ENCODE measurements around the gene NTRK3.

NTRK3 gene

GRCh38 chr15:88004399-88004798 lies 252.1 kb downstream of the NTRK3 start:
- no peak for DNase-seq (ENCODE audit: low read depth in 1 of 2, low spot score in 1 of 2)

DNA sequence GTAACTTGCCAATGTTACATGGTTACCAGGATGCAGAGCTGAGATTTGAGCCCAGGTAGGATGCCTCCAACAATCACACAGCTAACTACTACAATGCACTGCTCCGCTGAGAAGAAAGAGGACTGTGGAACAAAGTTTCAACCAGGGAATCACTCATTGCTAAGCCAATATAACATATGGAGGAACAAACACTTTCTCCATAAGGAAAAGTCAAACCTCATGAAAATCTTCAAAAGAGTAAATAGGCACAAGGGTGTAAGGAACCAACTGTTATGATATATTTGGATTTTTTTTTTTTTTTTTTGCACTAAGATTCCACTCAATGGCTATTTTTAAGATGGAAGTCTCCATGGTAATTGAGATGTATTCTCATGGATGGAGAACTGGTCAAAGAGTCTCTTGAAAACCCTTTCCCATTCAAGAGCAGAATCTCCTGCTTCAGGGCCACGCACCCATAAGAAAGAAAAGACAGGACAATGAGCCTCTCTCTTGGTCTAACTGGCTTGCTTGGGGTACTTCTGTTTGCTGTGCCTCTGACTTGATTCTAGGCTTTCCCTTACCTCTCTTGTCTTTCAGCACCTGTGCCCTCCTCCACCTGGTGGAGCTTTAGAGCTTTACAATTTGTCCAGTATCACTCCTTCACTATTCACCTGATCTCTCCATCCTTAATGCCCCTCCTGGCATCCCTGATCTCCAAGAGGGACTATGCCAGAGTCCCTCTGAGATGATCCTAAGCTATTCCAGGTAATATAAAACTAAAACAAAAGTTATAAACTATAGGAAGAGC lies 252.8 kb downstream of the NTRK3 start:
- DNase-seq (ENCODE audit: low read depth in 1 of 2, low spot score in 1 of 2), result no peak

DNA sequence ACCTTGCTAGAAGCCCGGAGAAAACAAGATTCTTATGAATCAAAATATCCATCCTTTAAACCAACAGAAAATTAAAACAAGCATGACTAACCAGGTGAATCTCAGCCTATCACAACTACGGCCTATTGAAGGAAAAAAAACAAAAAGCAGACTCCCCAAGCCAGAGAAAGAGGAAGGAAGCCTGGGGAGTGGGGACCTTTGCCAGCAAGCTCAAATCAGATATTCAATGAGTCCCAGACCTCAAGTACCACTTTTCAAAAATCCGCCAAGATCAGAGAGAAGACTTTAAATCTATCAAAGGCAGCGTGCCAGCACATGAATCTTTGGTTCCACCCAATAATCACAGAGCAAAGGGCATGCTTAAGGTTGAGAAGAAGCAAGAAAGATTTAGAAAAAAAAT lies 253.8 kb downstream of the NTRK3 start:
- DNase-seq (ENCODE audit: low read depth in 1 of 2, low spot score in 1 of 2), result no peak

GRCh38 chr15:87998630-87999029 lies 257.9 kb downstream of the NTRK3 start:
- no peak for DNase-seq (ENCODE audit: low read depth in 1 of 2, low spot score in 1 of 2)

- no peak for DNase-seq (ENCODE audit: low read depth in 1 of 2, low spot score in 1 of 2)
Measured at GRCh38 chr15:87986776-87987175, 269.8 kb downstream of the NTRK3 start.

- DNase-seq (ENCODE audit: low read depth in 1 of 2, low spot score in 1 of 2), result no peak
Measured at GRCh38 chr15:87985451-87985850, 271.1 kb downstream of the NTRK3 start.

DNA sequence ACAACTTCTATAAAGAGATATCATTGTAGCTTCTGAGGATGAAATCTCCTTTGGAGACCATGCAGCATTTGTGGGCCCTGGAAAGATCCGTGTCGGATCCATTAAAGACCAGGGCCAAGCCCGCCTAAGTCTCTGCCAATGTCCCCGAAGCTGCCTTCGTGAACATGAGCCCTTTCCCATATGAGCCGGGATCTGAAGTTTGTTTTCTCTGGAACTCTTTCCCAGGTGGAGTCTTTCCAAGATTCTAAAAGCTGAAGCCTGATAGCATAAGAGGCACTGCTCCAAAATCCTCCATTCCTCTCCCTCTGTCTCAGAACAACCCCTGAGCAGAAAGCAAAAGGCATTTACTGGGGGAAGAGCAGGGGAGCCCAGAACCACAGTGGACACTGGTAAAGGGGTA lies 274.6 kb downstream of the NTRK3 start:
- DNase-seq (ENCODE audit: low read depth in 1 of 2, low spot score in 1 of 2), result no peak

- no peak for DNase-seq (ENCODE audit: low read depth in 1 of 2, low spot score in 1 of 2)
Measured at GRCh38 chr15:87977907-87978306, 278.6 kb downstream of the NTRK3 start.

DNA sequence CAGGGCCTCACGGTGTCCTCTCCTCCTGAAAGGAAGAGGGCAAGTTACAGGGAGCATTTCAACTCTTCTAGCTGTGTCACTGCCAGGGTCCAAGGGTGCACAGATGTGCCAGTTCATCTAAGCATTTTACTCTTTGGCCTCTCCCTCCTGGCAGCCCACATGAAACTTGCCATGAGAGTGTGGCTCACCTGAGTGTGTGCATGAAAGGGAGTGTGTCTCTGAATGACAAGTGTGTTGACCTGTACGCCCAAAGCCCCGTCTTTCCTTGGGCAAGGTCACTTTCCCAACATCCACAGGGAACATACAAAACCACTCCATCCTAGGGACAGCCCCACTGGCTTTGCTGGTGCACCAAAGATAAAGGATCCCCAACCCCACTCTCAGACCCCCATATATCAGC lies 280.0 kb downstream of the NTRK3 start:
- no peak for DNase-seq (ENCODE audit: low read depth in 1 of 2, low spot score in 1 of 2)

DNA sequence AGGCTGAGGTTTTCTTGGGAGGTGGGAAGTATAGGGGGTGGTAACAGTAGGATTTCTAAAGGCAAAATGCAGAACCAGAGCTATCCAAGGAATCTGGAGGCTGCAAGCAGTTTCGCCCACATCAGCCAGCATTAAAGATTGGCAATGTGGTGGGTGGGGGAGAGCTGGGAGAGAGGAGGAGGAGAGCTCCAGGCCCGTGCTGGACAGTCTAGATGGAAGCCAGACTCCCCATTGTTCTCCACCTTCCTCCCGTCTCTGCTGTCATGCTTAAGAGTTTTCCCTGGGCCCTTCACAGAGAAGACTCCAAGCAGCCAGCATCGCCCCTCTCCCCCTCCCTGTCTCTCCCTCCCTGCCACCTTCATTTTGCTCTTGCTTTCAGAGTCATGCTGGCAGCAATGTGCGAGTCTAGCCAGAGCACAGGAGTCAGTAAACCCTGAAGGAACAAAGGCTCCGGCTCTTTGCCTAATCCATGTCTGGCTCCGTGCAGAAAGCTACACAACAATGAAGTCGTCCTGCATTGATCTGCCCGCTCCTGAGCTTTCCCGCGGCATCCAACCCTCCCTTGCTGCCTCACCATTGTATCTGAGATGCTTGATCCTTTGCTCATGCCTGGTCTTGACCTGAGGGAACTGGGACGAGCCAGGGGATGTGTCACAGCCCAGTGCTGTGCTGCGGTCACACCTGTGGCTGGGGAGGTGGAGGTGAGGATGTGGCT lies 282.9 kb downstream of the NTRK3 start:
- DNase-seq (ENCODE audit: low read depth in 1 of 2, low spot score in 1 of 2), result no peak

DNA sequence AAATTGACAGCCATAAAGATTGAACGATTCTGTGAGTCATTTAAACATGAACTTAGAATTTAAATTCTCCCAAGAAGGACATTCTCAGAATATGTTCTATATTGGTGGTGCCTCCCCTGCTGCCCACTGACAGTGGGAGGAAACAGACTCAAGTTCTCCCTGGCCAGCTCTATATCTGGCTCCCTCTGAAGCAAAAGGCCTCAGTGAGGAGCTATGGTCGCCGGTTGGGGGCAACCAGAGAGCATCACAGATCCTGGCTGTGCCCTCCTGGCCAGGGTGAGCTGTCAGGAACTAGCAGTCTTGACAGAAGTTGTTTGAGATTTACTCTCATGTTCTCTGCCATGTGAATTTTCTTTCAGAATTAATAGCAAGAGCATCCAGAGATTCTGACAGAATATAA lies 285.5 kb downstream of the NTRK3 start:
- no peak for DNase-seq (ENCODE audit: low read depth in 1 of 2, low spot score in 1 of 2)

- no peak for DNase-seq (ENCODE audit: low read depth in 1 of 2, low spot score in 1 of 2)
Measured at GRCh38 chr15:87967951-87968350, 288.6 kb downstream of the NTRK3 start.

DNA sequence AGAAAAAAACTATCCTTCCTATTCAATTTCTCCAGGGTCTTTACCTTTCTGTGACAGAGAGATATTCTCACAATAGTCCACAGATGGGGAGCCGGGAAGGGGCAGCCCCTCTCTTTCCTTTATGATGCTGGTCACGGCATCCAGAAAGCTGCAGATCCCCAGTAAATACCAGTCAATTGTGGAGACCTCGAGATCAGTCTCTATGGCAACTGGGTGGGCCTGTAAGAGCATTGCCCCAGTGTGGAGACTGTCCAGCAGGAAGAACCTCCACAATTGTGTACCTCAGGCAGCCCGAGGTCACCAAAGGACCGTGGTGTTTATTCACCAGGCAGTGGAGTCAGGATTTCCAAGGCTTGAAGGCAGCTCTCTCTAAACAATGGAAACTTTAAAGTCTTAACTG lies 291.2 kb downstream of the NTRK3 start:
- no peak for DNase-seq (ENCODE audit: low read depth in 1 of 2, low spot score in 1 of 2)

DNA sequence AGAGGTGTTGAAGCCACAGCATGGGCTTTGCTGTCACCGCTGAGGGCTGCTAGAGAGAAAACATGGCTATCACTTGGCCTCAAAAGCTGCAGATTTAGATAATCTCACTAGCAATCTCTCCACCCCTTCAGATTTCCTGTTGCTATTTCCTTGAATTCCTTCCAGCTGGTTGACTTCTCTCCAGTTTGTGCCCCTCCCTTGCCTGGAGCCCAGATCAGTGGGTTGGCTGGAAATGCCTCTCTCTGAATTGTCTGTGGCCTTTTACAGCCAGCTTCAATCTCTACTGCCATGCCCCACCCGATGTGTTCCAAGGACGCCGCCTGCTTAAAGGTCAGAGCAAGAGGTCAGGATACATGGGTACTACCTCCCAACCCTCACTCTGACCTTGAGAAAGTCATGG lies 294.1 kb downstream of the NTRK3 start:
- DNase-seq (ENCODE audit: low read depth in 1 of 2, low spot score in 1 of 2), result no peak

GRCh38 chr15:87961851-87962420 lies 294.6 kb downstream of the NTRK3 start:
- DNase-seq (ENCODE audit: low read depth in 1 of 2, low spot score in 1 of 2), result no peak

- no peak for DNase-seq (ENCODE audit: low read depth in 1 of 2, low spot score in 1 of 2)
Measured at GRCh38 chr15:87959662-87960061, 296.9 kb downstream of the NTRK3 start.

DNA sequence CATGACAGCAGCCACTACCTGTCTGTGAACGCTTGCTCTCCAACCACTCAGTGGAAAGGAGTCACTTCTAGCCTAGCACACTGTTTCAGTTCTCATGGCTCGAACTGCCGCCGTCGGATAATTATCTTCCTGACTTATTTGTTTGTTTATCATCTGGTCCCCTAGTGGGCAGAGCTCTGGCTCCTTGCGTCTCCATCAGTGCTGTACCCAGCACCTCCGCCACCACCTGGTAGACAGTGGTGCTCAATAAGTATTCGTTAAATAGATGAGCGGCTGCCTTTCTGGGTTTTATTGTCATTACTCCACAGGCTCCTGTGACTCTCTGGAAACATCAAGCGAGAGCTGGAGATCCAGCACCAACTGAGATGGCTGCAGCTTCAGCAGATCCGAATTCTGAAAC lies 297.5 kb downstream of the NTRK3 start:
- no peak for DNase-seq (ENCODE audit: low read depth in 1 of 2, low spot score in 1 of 2)

- DNase-seq (ENCODE audit: low read depth in 1 of 2, low spot score in 1 of 2), result no peak
Measured at GRCh38 chr15:87955284-87955909, 301.1 kb downstream of the NTRK3 start.

DNA sequence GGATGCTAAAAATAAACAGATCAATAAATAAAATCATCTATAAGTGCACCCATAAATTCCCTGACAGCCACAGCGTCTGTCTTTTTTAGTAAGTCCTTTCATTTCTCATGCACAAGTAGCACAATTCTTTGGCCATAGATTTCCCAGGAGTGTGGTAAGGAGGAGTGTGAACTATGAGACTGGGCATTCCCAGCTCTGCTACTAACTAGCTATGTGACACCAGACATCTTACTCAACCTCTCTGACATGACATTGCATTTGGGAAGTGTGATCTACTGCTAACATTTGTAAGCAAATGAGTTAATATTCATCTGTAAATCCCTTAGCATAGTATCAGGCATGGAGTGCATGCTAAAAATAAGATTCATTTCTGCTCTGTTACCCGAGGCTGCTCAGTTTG lies 301.7 kb downstream of the NTRK3 start:
- DNase-seq (ENCODE audit: low read depth in 1 of 2, low spot score in 1 of 2), result no peak

- DNase-seq (ENCODE audit: low read depth in 1 of 2, low spot score in 1 of 2), result no peak
Measured at GRCh38 chr15:87952736-87953287, 303.7 kb downstream of the NTRK3 start.

GRCh38 chr15:87949575-87950223 lies 306.8 kb downstream of the NTRK3 start:
- DNase-seq (ENCODE audit: low read depth in 1 of 2, low spot score in 1 of 2), result no peak

Measured in activated T-helper 1 cell treated with anti-CD3 and anti-CD28 coated beads, Interleukin-2, amount 50 U/mL, for 16 hours (primary cell).